GM06990 (cell line): ENCODE data around the gene GRID2.

Experiments
- DNase-seq: peaks from one replicate; pipeline ENCODE4 v3.0.0-alpha.2; 2011; ENCODE audit not compliant: insufficient read length; ENCODE audit errors: extremely low read depth
- H3K27me3 ChIP-seq: replicated peaks from 2 replicates; pipeline ENCODE4 v1.6.0; 2011; ENCODE audit warnings: low read length; ENCODE audit not compliant: control insufficient read depth, insufficient read depth
- H3K36me3 ChIP-seq: 2 replicates; pipeline ENCODE4 v1.5.1; 2011; ENCODE audit warnings: low read length; ENCODE audit not compliant: control insufficient read depth, insufficient read depth
- H3K4me3 ChIP-seq: replicated peaks from 2 replicates; pipeline ENCODE4 v1.5.1; 2011; ENCODE audit warnings: low read depth, mild to moderate bottlenecking, control low read depth, low read length
- CTCF ChIP-seq: IDR thresholded peaks from 2 replicates; pipeline ENCODE4 v1.5.1; 2011; ENCODE audit warnings: low read length, control low read depth, mild to moderate bottlenecking, inconsistent platforms; ENCODE audit not compliant: insufficient read depth, poor library complexity, severe bottlenecking

Gene GRID2

DNA sequence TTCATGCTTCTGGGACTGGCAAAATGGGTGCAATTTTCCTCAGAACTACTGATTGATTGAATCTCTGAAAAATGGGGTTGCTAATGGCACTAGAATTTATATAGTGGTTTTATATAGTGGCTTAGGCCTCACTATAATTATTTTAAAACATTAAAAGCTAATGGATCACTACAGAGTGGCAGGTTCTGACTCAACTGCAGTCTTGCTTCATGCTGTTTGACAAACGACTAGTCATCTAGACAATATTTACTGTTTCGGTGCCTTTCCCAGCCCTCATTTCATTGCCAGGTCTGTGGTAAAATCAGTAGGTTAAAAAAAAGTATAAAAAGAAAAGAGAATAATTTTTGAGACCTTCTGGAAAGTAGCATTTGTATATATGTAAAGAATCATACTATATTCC lies 1172.0 kb downstream of the GRID2 start:
- Histone ChIP-seq H3K36me3 (no peaks in the 10 kb centered on the region), H3K4me3 (no peak overlapping the region), H3K27me3 (no peaks in the 10 kb centered on the region)
- no peak for TF ChIP-seq CTCF
- DNase-seq, result no peak

- DNase-seq, result no peak
These were observed 1175.0 kb downstream of the GRID2 start for GRCh38 chr4:93478805-93479204.

GRCh38 chr4:93480452-93480851 lies 1176.7 kb downstream of the GRID2 start:
- Histone ChIP-seq H3K36me3 (no peaks in the 10 kb centered on the region), H3K27me3 (no peaks in the 10 kb centered on the region), H3K4me3 (no peak overlapping the region)
- no peak for DNase-seq
- no peak for TF ChIP-seq CTCF

More at GRCh38 chr4:93478805-93479204, 1175.0 kb downstream of the GRID2 start:
- Histone ChIP-seq H3K36me3 (no peaks in the 10 kb centered on the region), H3K4me3 (no peak overlapping the region), H3K27me3 (no peaks in the 10 kb centered on the region)
- TF ChIP-seq CTCF, result no peak

- Histone ChIP-seq H3K27me3 (no peaks in the 10 kb centered on the region), H3K36me3 (no peaks in the 10 kb centered on the region), H3K4me3 (no peak overlapping the region)
- no peak for TF ChIP-seq CTCF
- DNase-seq, result no peak
These were observed 1191.6 kb downstream of the GRID2 start for GRCh38 chr4:93495346-93495745.

DNA sequence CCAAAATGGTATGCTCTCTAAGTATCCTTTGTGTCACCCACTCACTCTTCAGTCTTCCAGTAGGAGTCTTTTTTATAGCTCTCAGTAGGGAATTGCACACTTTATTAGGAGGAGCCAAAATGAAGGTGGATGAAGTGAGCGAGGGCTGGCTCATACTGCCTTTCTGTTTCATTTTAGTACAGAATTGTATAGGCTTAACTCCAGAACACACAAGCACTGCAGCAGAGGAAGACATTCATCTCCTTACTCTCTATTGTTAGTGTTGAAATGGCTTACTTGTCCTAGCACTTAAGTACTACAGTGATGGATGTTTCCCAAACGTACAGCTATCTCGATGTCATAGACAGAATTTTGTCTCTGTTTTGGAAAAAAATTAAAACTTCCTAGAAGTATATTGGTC lies 1197.5 kb downstream of the GRID2 start:
- no peaks in the 10 kb centered on the region for H3K27me3 ChIP-seq
- H3K36me3 ChIP-seq, result no peaks in the 10 kb centered on the region
- no peak for TF ChIP-seq CTCF
- no peak overlapping the region for H3K4me3 ChIP-seq
- no peak for DNase-seq

DNA sequence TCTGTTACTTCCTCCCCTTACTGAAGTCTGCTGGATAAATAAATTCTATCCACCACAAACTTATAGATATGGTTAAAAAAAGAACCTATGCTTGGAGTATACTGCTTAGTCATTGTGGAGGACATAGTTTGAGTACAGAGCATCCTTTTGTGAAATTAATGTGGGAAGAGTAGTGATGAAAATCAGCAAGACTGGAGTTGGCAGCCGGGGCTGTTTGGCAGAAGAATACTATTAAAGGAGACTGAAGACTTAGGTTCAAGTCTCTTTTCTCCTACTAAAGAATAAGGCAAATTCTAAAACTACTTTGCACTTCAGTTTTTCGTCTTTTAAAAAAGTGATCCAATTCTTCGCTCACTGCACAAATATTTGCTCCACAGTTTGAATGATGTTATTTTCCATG lies 1198.2 kb downstream of the GRID2 start:
- DNase-seq, result no peak
- Histone ChIP-seq H3K27me3 (no peaks in the 10 kb centered on the region), H3K36me3 (no peaks in the 10 kb centered on the region), H3K4me3 (no peak overlapping the region)
- no peak for TF ChIP-seq CTCF
